Muscle of leg (tissue), 11 donors: ENCODE measurements around the gene MBD3L4. TPM values are rescaled to one million over a fixed set of nuclear protein-coding genes. Genes with fewer than 3 reads are reported as not detected.
A peak's percentile ranks its signal among the peaks of the same experiment; 100 is the strongest.
"Not testable (repeated sequence)": the region's sequence is repeated elsewhere in the genome, so short reads cannot be mapped to it uniquely, and the experiment has no call there.

ENCODE experiments used
- DNase-seq: peaks from one replicate; pipeline ENCODE4 v3.0.0; 2013
- H3K27ac ChIP-seq: one replicate; pipeline ENCODE4 v1.5.1; 2013; ENCODE audit warnings: mild to moderate bottlenecking, low read length, control low read depth
- H3K27me3 ChIP-seq: one replicate; pipeline ENCODE4 v1.6.1; 2013; ENCODE audit warnings: low read length; ENCODE audit not compliant: control insufficient read depth, insufficient read depth
- H3K36me3 ChIP-seq: one replicate; pipeline ENCODE4 v1.6.1; 2013; ENCODE audit warnings: low read length; ENCODE audit not compliant: control insufficient read depth, insufficient read depth
- H3K4me1 ChIP-seq: one replicate; pipeline ENCODE4 v1.6.1; 2013; ENCODE audit warnings: low read length; ENCODE audit not compliant: control insufficient read depth, insufficient read depth
- H3K4me3 ChIP-seq: one replicate; pipeline ENCODE4 v1.5.1; 2013; ENCODE audit warnings: low read length, control low read depth
- H3K9me3 ChIP-seq: replicated peaks from 2 replicates; pipeline ENCODE4 v1.6.1; 2013; ENCODE audit warnings: low read depth, low read length; ENCODE audit not compliant: control insufficient read depth
- WGBS: methylation state at CpG from one replicate; pipeline ENCODE4 v1.1.5; 2013; ENCODE audit warnings: missing lambda C conversion rate; ENCODE audit not compliant: insufficient coverage; 5-methylcytosine and 5-hydroxymethylcytosine counted together
- polyA plus RNA-seq, 8 donors: library from polyadenylated mRNA; unstranded; fragments of 120-200 nt; gene quantifications; one replicate each; pipeline versions ENCODE4 v1.2.1 to v1.2.3, GENCODE V29; 2013; ENCODE audit warnings: inconsistent platforms in 1 of 8, low replicate concordance in 1 of 8; ENCODE audit not compliant: insufficient read length in 8 of 8, insufficient read depth in 1 of 8
- total RNA-seq: library from RNA; stranded (reverse); fragments of 120-200 nt; gene quantifications from one replicate; pipeline ENCODE4 v1.2.4, GENCODE V29; 2013

MBD3L4 gene
- total and polyA plus RNA-seq, 9 donors, result not detected

GRCh38 chr19:7068599-7068998 lies 28.6 kb upstream of the MBD3L4 start:
- no peaks in the 10 kb centered on the region for H3K27me3 ChIP-seq
- H3K36me3 ChIP-seq, result peaks cover 17% of the 10 kb centered on the region
- H3K9me3 ChIP-seq, result no peaks in the 10 kb centered on the region
- WGBS, result no CpG with 5 or more reads among the region's 6 CpGs
- H3K4me3 ChIP-seq, result peak overlapping the region; percentile 14
- peaks cover 7% of the 10 kb centered on the region for H3K4me1 ChIP-seq
- no peak for DNase-seq
- H3K27ac ChIP-seq, result no peak overlapping the region

GRCh38 chr19:7067716-7068115 lies 27.7 kb upstream of the MBD3L4 start:
- DNase-seq, result no peak

GRCh38 chr19:7067122-7067521 lies 27.1 kb upstream of the MBD3L4 start:
- H3K4me1 ChIP-seq, H3K27me3 ChIP-seq, H3K4me3 ChIP-seq, H3K27ac ChIP-seq, H3K9me3 ChIP-seq, H3K36me3 ChIP-seq: not testable (repeated sequence)
- peak; percentile 12 for DNase-seq
- WGBS, result 41% methylated on average over 9 of the region's 13 CpGs

More at GRCh38 chr19:7067716-7068115, 27.7 kb upstream of the MBD3L4 start:
- Histone ChIP-seq H3K9me3 (no peaks in the 10 kb centered on the region), H3K27me3 (no peaks in the 10 kb centered on the region), H3K4me1 (peaks cover 7% of the 10 kb centered on the region), H3K36me3 (peaks cover 11% of the 10 kb centered on the region), H3K4me3 (no peak overlapping the region), H3K27ac (no peak overlapping the region)
- no CpG with 5 or more reads among the region's 2 CpGs for WGBS

- no peaks in the 10 kb centered on the region for H3K27me3 ChIP-seq
- H3K9me3 ChIP-seq, result no peaks in the 10 kb centered on the region
- no peak overlapping the region for H3K27ac ChIP-seq
- H3K36me3 ChIP-seq, result no peaks in the 10 kb centered on the region
- H3K4me3 ChIP-seq, result no peak overlapping the region
- DNase-seq, result no peak
- WGBS, result 94% methylated on average over 5 of the region's 9 CpGs
- no peaks in the 10 kb centered on the region for H3K4me1 ChIP-seq
These were observed 23.9 kb upstream of the MBD3L4 start for GRCh38 chr19:7063764-7064418.

GRCh38 chr19:7063339-7063738 lies 23.4 kb upstream of the MBD3L4 start:
- no peaks in the 10 kb centered on the region for H3K4me1 ChIP-seq
- no peak for DNase-seq
- no peaks in the 10 kb centered on the region for H3K36me3 ChIP-seq
- WGBS, result no CpG with 5 or more reads among the region's 4 CpGs
- no peaks in the 10 kb centered on the region for H3K9me3 ChIP-seq
- H3K27ac ChIP-seq, result no peak overlapping the region
- no peaks in the 10 kb centered on the region for H3K27me3 ChIP-seq
- no peak overlapping the region for H3K4me3 ChIP-seq

GRCh38 chr19:7059977-7060376 lies 20.0 kb upstream of the MBD3L4 start:
- not testable (repeated sequence) for H3K27ac ChIP-seq, DNase-seq, H3K27me3 ChIP-seq, H3K4me3 ChIP-seq, H3K36me3 ChIP-seq, H3K9me3 ChIP-seq, H3K4me1 ChIP-seq
- WGBS, result no CpG with 5 or more reads among the region's 2 CpGs

- not testable (repeated sequence) for H3K36me3 ChIP-seq, H3K4me3 ChIP-seq, H3K27me3 ChIP-seq, H3K27ac ChIP-seq, H3K9me3 ChIP-seq, DNase-seq, H3K4me1 ChIP-seq
- no CpG with 5 or more reads among the region's 8 CpGs for WGBS
These were observed 18.6 kb upstream of the MBD3L4 start, which contains the start of gene MBD3L3 for GRCh38 chr19:7058576-7058975. Gene MBD3L3 (minus strand): TSS chr19:7058676. CDS start chr19:7058605, 71 bp downstream.

GRCh38 chr19:7056371-7056770 lies 16.4 kb upstream of the MBD3L4 start:
- not testable (repeated sequence) for H3K9me3 ChIP-seq, H3K27ac ChIP-seq, H3K36me3 ChIP-seq, DNase-seq, H3K4me1 ChIP-seq, H3K27me3 ChIP-seq, H3K4me3 ChIP-seq
- no CpG with 5 or more reads among the region's 16 CpGs for WGBS

- H3K4me3 ChIP-seq, H3K27ac ChIP-seq, H3K36me3 ChIP-seq, H3K27me3 ChIP-seq, H3K4me1 ChIP-seq, DNase-seq, H3K9me3 ChIP-seq: not testable (repeated sequence)
- WGBS, result no CpG with 5 or more reads among the region's 14 CpGs
These were observed 15.7 kb upstream of the MBD3L4 start for GRCh38 chr19:7055679-7056078.

- not testable (repeated sequence) for H3K36me3 ChIP-seq, H3K4me1 ChIP-seq, H3K27me3 ChIP-seq, H3K4me3 ChIP-seq, DNase-seq, H3K27ac ChIP-seq, H3K9me3 ChIP-seq
- 100% methylated on average over 1 of the region's 14 CpGs for WGBS
These were observed 14.8 kb upstream of the MBD3L4 start for GRCh38 chr19:7054635-7055368.
